GM04504 (cell line): Measurements from ENCODE around the gene DDX3X.
"Not testable (repeated sequence)": the region's sequence is repeated elsewhere in the genome, so short reads cannot be mapped to it uniquely, and the experiment has no call there.

Source experiments
- DNase-seq: peaks from one replicate; pipeline ENCODE4 v3.0.0-alpha.2; 2012; ENCODE audit warnings: low read depth

Gene DDX3X

GRCh38 chrX:41333744-41334362, at the start of gene DDX3X:
Gene DDX3X (plus strand): TSS chrX:41334162. CDS start chrX:41334253, 91 bp downstream.
- DNase-seq, result peak; percentile 84

DNA sequence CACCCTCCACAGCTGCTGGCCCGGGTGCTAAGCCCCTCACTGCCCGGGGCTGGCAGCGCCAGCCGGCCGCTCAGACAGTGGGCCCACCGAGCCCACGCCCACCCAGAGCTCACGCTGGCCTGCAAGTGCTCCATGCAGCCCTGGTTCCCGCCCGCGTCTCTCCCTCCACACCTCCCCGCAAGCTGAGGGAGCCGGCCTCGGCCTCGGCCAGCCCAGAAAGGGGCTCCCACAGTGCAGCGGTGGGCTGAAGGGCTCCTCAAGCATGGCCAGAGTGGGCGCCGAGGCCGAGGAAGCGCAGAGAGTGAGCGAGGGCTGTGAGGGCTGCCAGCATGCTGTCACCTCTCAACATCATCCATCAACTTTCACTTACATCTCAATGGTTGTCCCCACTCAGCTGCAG, 48.0 kb upstream of the DDX3X start:
- DNase-seq, result not testable (repeated sequence)

GRCh38 chrX:41288641-41289040, 45.3 kb upstream of the DDX3X start:
- DNase-seq, result no peak

DNA sequence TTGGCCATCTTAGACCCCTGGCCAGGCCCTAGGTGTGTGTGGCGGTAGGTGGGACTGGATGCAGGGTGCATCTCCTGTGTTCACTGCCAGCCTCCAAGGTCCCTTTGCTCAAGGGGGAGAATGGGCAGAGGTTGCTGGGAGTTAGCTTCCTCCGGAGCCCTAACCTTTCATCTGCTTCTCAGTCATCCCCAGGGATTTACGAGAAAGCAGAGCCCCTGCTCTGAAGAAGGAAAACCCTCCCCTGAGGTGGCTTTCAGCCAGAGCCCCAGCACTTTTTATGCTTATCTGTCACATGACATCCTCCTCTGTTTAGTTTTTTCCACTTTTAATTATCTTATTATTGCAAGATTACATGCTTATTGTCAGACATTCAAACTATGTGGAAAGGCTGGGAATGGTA, 44.9 kb upstream of the DDX3X start:
- DNase-seq, result no peak

- DNase-seq, result no peak
Measured at GRCh38 chrX:41291309-41291708, 42.7 kb upstream of the DDX3X start.

- DNase-seq, result no peak
Measured at GRCh38 chrX:41293269-41293668, 40.7 kb upstream of the DDX3X start.

DNA sequence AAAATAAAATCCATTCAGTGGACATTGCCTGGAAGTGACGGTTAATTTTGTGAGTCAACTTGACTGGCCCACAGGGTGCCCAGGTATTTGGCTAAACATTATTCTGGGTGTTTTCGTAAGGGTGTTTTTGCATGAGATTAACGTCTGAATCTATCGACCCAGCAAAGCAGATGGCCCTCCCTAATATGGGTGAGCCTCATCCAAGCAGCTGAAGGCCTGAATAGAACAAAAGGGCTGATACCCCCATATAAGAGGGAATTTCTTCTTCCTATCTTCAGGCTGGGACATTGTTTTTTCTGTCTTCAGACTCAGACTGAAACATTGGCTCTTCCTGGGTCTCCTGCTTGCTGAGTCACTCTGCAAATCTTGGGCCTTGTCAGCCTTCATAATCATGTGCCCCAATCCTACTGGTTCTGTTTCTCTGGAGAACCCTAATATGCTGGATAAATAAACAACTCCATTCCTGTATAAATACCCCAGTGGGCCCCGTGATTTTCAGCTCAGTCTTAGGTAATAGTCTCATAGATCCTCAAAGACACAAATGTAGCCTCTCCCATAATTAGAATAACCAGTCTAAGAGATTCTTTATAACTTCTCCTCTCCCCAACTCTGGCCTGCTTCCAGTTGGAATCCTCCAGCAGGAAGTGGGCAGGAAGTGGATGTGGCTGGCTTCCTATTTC, 33.1 kb upstream of the DDX3X start:
- DNase-seq, result no peak

- DNase-seq, result no peak
Measured at GRCh38 chrX:41301438-41301824, 32.5 kb upstream of the DDX3X start.

- DNase-seq, result no peak
Measured at GRCh38 chrX:41302370-41302769, 31.6 kb upstream of the DDX3X start.

DNA sequence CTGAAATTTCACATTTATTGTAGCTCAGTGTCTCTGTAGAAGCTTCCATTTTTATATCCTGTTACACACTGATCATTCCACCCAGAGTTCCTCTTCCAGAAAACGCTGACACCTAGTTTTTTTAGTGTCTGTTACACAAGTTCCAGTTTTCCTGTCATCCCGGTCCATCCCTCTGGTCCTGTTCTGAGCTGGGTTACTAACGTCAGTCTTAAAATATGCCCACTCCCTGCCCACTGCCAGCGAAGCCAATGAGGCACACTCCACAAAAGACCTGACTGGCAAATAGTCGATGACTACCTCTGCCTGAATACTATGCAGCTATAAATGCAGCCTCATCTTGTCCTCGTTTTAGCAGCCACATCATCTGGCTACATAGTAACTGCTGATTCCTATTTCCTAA, 30.9 kb upstream of the DDX3X start:
- DNase-seq, result no peak

- DNase-seq, result no peak
Measured at GRCh38 chrX:41304178-41304577, 29.8 kb upstream of the DDX3X start.

- DNase-seq, result no peak
Measured at GRCh38 chrX:41308884-41309647, 24.9 kb upstream of the DDX3X start.

GRCh38 chrX:41312786-41313185, 21.2 kb upstream of the DDX3X start:
- DNase-seq, result no peak

DNA sequence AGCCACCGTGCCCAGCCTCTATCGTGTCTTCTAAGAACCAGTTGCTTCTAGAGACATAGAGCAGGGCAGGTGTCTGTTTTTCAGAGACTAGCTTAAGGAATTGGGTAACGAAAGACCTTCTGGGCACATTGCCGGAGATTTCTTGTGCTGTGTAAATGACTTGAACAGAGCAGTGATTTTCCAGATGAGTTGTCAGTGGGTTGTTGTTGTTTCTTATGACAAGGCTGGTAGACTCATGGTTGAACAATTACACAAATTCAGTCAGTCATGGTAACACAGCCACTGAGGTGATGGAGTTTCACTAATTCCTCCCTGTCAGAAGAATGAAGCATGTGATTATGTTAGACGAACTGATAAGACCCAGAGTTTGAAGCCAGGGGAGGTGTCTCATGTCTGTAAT, 20.5 kb upstream of the DDX3X start:
- peak; percentile 44 for DNase-seq

- no peak for DNase-seq
Measured at GRCh38 chrX:41314204-41314603, 19.8 kb upstream of the DDX3X start.

DNA sequence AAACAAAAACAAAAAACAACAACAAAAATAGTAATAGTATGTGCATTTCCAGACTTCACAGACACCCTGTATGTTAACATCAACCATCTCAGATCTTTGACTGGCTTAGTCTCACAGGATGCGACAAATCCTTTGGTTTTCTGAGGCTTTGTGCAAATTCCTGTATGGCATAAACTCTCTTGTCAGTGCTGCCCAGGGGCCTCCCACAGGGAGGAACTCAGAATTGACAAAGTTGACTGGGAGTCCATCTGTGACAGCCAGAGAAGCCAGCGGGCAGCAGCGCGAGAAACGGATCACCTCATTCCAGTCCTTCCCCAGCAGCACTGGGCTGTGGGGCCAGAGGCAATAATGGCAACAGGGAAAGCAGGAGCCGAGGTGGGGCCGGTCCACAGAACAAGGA, 19.1 kb upstream of the DDX3X start:
- no peak for DNase-seq

DNA sequence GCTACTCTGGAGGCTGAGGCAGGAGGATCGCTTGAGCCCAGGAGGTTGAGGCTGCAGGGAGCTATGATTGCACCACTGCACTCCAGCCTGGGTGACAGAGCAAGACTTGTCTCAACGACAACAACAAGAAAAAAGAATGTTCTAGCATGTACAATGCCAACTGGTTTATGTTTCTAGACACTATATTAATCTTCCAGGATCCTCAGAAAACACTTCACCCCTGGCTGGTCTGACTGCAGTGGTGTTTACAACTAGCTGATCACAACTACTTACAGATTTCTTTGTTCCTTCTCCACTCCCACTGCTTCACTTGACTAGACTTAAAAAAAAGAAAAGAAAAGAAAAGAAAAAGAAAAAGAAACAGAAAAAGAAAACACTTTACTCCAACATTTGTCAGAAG, 17.7 kb upstream of the DDX3X start:
- DNase-seq, result not testable (repeated sequence)

GRCh38 chrX:41317477-41318208, 16.3 kb upstream of the DDX3X start:
- no peak for DNase-seq

DNA sequence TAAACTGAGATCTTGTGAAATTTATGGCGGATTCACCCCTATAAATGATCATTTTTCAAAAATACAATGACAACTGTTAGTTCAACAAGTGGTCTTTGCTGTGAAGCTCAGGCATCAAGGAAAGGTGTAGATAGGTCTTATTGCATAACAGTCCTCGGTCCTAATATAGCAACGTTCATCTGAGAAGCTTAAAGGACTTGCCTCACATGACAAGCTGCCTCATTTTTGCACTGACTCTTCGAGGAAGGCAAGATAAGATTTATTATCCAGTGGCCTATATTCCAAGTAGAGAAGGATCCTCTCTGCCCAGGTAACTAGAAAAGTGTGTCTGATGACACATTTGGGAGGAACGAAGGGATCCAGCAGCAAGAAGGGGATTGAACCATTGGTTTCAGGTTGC, 13.6 kb upstream of the DDX3X start:
- DNase-seq, result no peak

DNA sequence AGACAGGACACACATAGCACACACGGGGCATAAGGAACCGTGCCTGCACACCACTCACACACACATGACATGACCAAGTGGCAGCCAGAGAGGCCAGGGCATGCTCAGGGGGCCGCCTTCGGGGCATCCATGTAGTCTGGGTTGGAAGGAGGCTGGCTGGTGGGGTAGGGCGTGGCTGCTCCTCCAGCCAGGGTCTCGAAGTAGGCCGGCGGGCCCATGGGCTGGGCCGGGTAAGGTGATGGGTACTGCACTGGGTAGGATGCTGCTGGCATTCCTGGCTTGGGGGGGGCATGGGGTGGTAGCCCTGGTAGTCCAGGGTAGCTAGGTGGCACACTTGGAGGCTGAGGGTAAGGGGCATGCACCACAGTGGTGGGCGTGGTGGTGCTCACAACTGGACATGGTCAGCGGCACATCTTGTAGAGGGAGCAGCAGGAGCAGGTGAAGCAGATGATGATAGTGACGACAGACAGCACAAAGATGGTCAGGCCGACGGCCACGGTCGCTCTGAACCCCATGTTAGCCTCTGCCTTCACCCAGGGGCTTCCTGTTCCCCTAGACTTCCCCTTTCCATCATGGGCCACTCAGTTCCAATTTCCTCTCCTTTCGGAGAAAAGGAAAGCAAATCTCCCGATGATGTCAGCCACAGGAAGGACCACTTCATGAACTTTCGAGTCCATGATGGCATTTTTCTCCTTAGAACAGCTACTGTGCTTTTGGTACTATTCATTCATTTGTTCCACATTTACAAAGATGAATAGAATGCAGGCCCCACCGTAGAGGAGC, 10.9 kb upstream of the DDX3X start:
- no peak for DNase-seq

GRCh38 chrX:41326431-41326830, 7.5 kb upstream of the DDX3X start:
- DNase-seq, result no peak

GRCh38 chrX:41327341-41327740, 6.6 kb upstream of the DDX3X start:
- DNase-seq, result no peak
